Fibroblast of skin of scalp (primary cell): ENCODE measurements around the gene KCNE2.
"Not testable (repeated sequence)": the region's sequence is repeated elsewhere in the genome, so short reads cannot be mapped to it uniquely, and the experiment has no call there.

Experiments
- DNase-seq: peaks from one replicate; pipeline ENCODE4 v3.0.0-alpha.2; 2013

The KCNE2 gene

DNA sequence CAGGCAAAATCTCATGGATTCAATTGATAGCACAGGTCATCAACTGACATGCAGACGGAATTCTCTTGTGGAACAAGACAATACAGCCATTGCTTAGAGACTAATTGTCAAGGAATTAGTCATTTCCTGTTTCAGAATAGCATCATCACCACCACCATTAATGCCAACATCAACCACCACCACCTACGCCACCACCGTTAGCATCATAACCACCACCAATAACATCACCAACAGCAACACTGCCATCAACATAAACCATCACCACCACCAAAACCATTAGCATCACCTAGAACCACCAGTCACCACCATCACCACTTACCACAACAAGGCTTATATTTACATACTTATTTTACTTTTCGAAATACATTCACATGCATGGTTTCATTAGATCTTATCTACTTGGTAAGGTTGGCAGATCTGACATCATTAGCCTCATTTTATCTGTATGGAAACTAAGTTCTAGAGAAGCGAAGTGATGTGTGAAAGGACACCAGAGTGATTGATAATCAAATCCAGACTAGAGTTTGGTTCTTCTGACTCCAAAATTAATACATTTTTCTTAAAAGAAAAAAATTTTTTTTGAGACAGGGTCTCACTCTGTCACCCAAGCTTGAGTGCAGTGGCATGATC, 53.8 kb downstream of the KCNE2 start:
- DNase-seq = not testable (repeated sequence)
